Gastrocnemius medialis (tissue), 4 donors: ENCODE data around the gene MIER2. TPM values are rescaled to one million over a fixed set of nuclear protein-coding genes. Genes with fewer than 3 reads are reported as not detected.

Source experiments
- ATAC-seq, 2 donors: fragments of 150-250 bp; one replicate each; pipeline ENCODE4 v1.9.1; 2016
- DNase-seq, 2 donors: peaks; one replicate each; pipeline ENCODE4 v3.0.0-alpha.2; 2019
- H3K27ac ChIP-seq, 4 donors: fragments of 200-600 bp; sonication (generic); 1 replicate in 1 of 4; 2 replicates in 3 of 4; pipeline ENCODE4 v1.5.1; 2016 to 2018; ENCODE audit warnings: mild to moderate bottlenecking in 2 of 4, moderate library complexity in 1 of 4
- H3K27me3 ChIP-seq, 3 donors: fragments of 200-600 bp; sonication (generic) in 2 of 3; 1 replicate in 1 of 3; 2 replicates in 2 of 3; pipeline versions ENCODE4 v1.5.1 to v1.6.0; 2016 to 2019; ENCODE audit warnings: mild to moderate bottlenecking in 1 of 3, moderate library complexity in 1 of 3
- H3K36me3 ChIP-seq, 2 donors: fragments of 200-600 bp; sonication (generic) in 1 of 2; one replicate each; pipeline ENCODE4 v1.5.1; 2017 to 2018
- H3K4me1 ChIP-seq, 2 donors: fragments of 200-600 bp; sonication (generic) in 1 of 2; one replicate each; pipeline ENCODE4 v1.5.1; 2016 to 2017; ENCODE audit warnings: mild to moderate bottlenecking in 2 of 2
- H3K4me3 ChIP-seq, 4 donors: fragments of 200-600 bp; sonication (generic) in 3 of 4; 1 replicate in 1 of 4; 2 replicates in 3 of 4; pipeline ENCODE4 v1.5.1; 2016 to 2019; ENCODE audit warnings: mild to moderate bottlenecking in 2 of 4
- H3K9me3 ChIP-seq, 3 donors: fragments of 200-600 bp; sonication (generic) in 2 of 3; 1 replicate in 1 of 3; 2 replicates in 2 of 3; pipeline ENCODE4 v1.5.1; 2016 to 2019
- CTCF ChIP-seq, 5 experiments: fragments of 450-650 bp in 3 of 5; fragments of 200-600 bp in 2 of 5; sonication (generic) in 2 of 5; IDR thresholded peaks in 4 of 5; conservative IDR thresholded peaks in 1 of 5; 1 replicate in 4 of 5; 2 replicates in 1 of 5; pipeline ENCODE4 v1.5.1; 2016 to 2019; ENCODE audit warnings: antibody characterized with exemption in 5 of 5, mild to moderate bottlenecking in 3 of 5, moderate library complexity in 3 of 5
- POLR2A ChIP-seq, 2 donors: fragments of 450-650 bp; IDR thresholded peaks; one replicate each; pipeline ENCODE4 v1.6.1; 2017; ENCODE audit warnings: antibody characterized with exemption in 2 of 2, mild to moderate bottlenecking in 2 of 2, moderate library complexity in 2 of 2
- in situ Hi-C, 4 donors: fragments of 200-750 bp; cut with MboI; loops; one replicate each; pipeline versions ENCODE4 v1.15.0 to v1.8.0; 2017; ENCODE audit warnings: low sequenced_read_pairs in 4 of 4
- intact Hi-C: fragments of 100-400 bp; cut with DNase I; formaldehyde crosslinking; loops from one replicate; pipeline ENCODE4 v1.15.1; 2023; ENCODE audit warnings: low total_unique reads
- total RNA-seq, 4 donors: library from RNA; depleted of rRNA; stranded (reverse); fragments of >200 nt; gene quantifications; one replicate each; pipeline versions ENCODE4 v1.1.0 to v1.2.3, GENCODE V29; 2016

MIER2 gene
- total RNA-seq, 4 donors from 2014 or later = 10.6 to 21.0 (median 16.5) TPM

- ATAC-seq (no peak), DNase-seq (no peak)
- Histone ChIP-seq H3K9me3 (no peaks in the 10 kb centered on the region), H3K27me3 (peaks cover 11 to 26% (median 16%) of the 10 kb centered on the region in 3 donors), H3K36me3 (no peaks in the 10 kb centered on the region), H3K27ac (no peak overlapping the region), H3K4me1 (no peaks in the 10 kb centered on the region), H3K4me3 (no peak overlapping the region)
- TF ChIP-seq CTCF (IDR thresholded peaks at IDR 0.05 in 4 of 5, conservative IDR thresholded peaks at IDR 0.05 in 1 of 5) (no peak), POLR2A (IDR thresholded peaks at IDR 0.05) (no peak)
- intact Hi-C loops = no loop called here
- in situ Hi-C loops = no loop called here
Measured at GRCh38 chr19:370641-371330, 26.2 kb upstream of the MIER2 start.

DNA sequence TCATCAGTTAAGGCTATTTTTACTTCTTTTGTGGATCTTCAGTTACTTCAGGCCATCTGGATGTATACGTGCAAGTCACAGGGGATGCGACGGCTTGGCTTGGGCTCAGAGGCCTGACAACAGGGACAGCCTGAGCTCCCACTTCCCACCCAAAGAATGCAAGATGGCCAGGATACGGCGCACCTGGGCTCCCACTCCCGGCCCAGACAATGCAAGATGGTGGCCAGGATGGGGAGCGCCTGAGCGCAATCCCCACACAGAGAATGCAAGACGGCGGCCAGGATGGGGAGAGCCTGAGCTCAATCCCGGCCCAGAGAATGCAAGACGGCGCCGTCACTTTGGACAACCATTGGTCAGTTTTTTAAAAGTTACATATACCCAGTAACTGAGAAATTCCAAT, 25.3 kb upstream of the MIER2 start:
- no peak overlapping the region for H3K27ac ChIP-seq
- intact Hi-C loops (no loop called here), in situ Hi-C loops (no loop called here)
- H3K4me1 ChIP-seq = no peaks in the 10 kb centered on the region
- TF ChIP-seq CTCF (IDR thresholded peaks at IDR 0.05 in 4 of 5, conservative IDR thresholded peaks at IDR 0.05 in 1 of 5) (no peak), POLR2A (IDR thresholded peaks at IDR 0.05) (no peak)
- peaks cover 14 to 22% (median 16%) of the 10 kb centered on the region in 3 donors for H3K27me3 ChIP-seq
- no peaks in the 10 kb centered on the region for H3K9me3 ChIP-seq
- ATAC-seq = no peak
- H3K36me3 ChIP-seq = no peaks in the 10 kb centered on the region
- no peak for DNase-seq
- no peak overlapping the region for H3K4me3 ChIP-seq

DNA sequence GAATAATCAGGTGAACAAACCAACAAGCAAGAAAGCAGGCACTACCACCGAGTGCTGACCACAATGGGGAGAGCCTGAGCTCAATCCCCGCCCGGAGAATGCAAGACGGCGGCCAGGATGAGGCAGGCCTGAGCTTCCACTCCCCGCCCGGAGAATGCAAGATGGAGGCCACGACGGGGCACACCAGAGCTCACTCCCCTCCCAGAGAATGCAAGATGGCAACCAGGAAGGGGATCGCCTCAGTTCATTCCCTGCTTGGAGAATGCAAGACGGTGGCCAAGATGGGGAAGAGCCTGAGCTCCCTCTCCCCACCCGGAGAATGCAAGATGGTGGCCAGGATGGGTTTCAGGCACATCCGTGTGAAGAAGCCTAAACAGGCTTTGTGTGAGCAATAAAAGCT, 24.7 kb upstream of the MIER2 start:
- no peaks in the 10 kb centered on the region for H3K9me3 ChIP-seq
- intact Hi-C loops = no loop called here
- DNase-seq (no peak), ATAC-seq (no peak)
- no peak for TF ChIP-seq POLR2A (IDR thresholded peaks at IDR 0.05)
- H3K36me3 ChIP-seq = no peaks in the 10 kb centered on the region
- peaks cover 14 to 21% (median 20%) of the 10 kb centered on the region in 3 donors for H3K27me3 ChIP-seq
- no peak overlapping the region for H3K4me3 ChIP-seq
- H3K27ac ChIP-seq = no peak overlapping the region
- in situ Hi-C loops = no loop called here
- no peaks in the 10 kb centered on the region for H3K4me1 ChIP-seq

DNA sequence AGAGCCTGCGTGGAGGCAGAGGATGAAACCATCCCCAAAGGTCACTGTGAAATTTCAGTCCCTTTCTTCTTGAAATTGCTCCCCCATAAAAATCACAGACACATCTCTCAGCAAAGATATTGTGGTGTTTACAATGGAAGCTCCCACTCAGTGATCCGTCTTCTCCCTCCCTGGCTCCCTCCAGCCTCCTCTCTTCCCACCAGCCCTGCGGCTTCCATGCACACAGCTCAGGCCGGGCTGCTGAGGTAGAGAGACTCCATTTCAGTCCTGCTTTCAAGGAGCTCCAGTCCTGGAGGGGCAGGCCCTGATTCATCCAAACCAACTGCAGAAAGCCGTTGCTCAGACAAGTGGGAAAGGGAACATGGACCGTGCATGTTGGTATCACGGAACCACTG, 24.0 kb upstream of the MIER2 start:
- TF ChIP-seq CTCF (IDR thresholded peaks at IDR 0.05 in 4 of 5, conservative IDR thresholded peaks at IDR 0.05 in 1 of 5) = no peak
- no peak for TF ChIP-seq POLR2A (IDR thresholded peaks at IDR 0.05)
- no peak overlapping the region for H3K4me3 ChIP-seq
- no peaks in the 10 kb centered on the region for H3K36me3 ChIP-seq
- no peaks in the 10 kb centered on the region for H3K4me1 ChIP-seq
- no peak for ATAC-seq
- in situ Hi-C loops = no loop called here
- peaks cover 14 to 20% (median 15%) of the 10 kb centered on the region in 3 donors for H3K27me3 ChIP-seq
- H3K27ac ChIP-seq = no peak overlapping the region
- intact Hi-C loops = no loop called here
- H3K9me3 ChIP-seq = no peaks in the 10 kb centered on the region
- DNase-seq = no peak

GRCh38 chr19:367963-368629, 23.5 kb upstream of the MIER2 start:
- no peak for ATAC-seq
- Histone ChIP-seq H3K36me3 (no peaks in the 10 kb centered on the region), H3K9me3 (no peaks in the 10 kb centered on the region), H3K4me1 (no peaks in the 10 kb centered on the region), H3K27me3 (peaks cover 9 to 18% (median 15%) of the 10 kb centered on the region in 3 donors), H3K4me3 (no peak overlapping the region), H3K27ac (no peak overlapping the region)
- DNase-seq = no peak
- in situ Hi-C loops (no loop called here), intact Hi-C loops (no loop called here)
- TF ChIP-seq POLR2A (IDR thresholded peaks at IDR 0.05) = no peak
- TF ChIP-seq CTCF (IDR thresholded peaks at IDR 0.05 in 4 of 5, conservative IDR thresholded peaks at IDR 0.05 in 1 of 5) = no peak
